Mesenchymal stem cell (in vitro differentiated cells and primary cell): ENCODE data around the gene TIMM23B.
"Not testable (repeated sequence)": the region's sequence is repeated elsewhere in the genome, so short reads cannot be mapped to it uniquely, and the experiment has no call there.

ENCODE experiments used
- DNase-seq: peaks from one replicate; pipeline ENCODE4 v3.0.0-alpha.2; 2013
- H2AFZ ChIP-seq: one replicate; pipeline ENCODE4 v1.6.1; 2013; ENCODE audit warnings: low read depth, mild to moderate bottlenecking, control low read depth, inconsistent platforms, low read length, moderate library complexity
- H2AK5ac ChIP-seq: 2 replicates; pipeline ENCODE4 v1.6.1; 2013; ENCODE audit warnings: low read length, moderate library complexity, mild to moderate bottlenecking, inconsistent platforms; ENCODE audit not compliant: severe bottlenecking
- H2BK120ac ChIP-seq: one replicate; pipeline ENCODE4 v1.6.1; 2013; ENCODE audit warnings: low read depth, mild to moderate bottlenecking, inconsistent platforms, low read length, moderate library complexity
- H2BK12ac ChIP-seq, 2 experiments: one replicate each; pipeline ENCODE4 v1.6.1; 2013; ENCODE audit warnings: inconsistent platforms in 2 of 2, low read length in 2 of 2, mild to moderate bottlenecking in 2 of 2, moderate library complexity in 2 of 2, control low read depth in 1 of 2
- H2BK15ac ChIP-seq: one replicate; pipeline ENCODE4 v1.6.1; 2013; ENCODE audit warnings: mild to moderate bottlenecking, low read depth, inconsistent platforms; ENCODE audit not compliant: poor library complexity, severe bottlenecking
- H2BK5ac ChIP-seq: 2 replicates; pipeline ENCODE4 v1.6.1; 2013; ENCODE audit warnings: low read depth, mild to moderate bottlenecking, low read length, control low read depth, inconsistent platforms; ENCODE audit not compliant: poor library complexity, severe bottlenecking
- H3K14ac ChIP-seq, 2 experiments: one replicate each; pipeline ENCODE4 v1.6.1; 2013; ENCODE audit warnings: inconsistent platforms in 2 of 2, low read length in 2 of 2, control low read depth in 1 of 2, mild to moderate bottlenecking in 1 of 2, moderate library complexity in 1 of 2
- H3K18ac ChIP-seq, 2 experiments: one replicate each; pipeline ENCODE4 v1.6.1; 2013; ENCODE audit warnings: inconsistent platforms in 2 of 2, low read length in 2 of 2, control low read depth in 1 of 2, low read depth in 1 of 2, mild to moderate bottlenecking in 1 of 2
- H3K23ac ChIP-seq, 2 experiments: one replicate each; pipeline ENCODE4 v1.6.1; 2013; ENCODE audit warnings: inconsistent platforms in 2 of 2, low read length in 2 of 2, mild to moderate bottlenecking in 2 of 2, moderate library complexity in 2 of 2, control low read depth in 1 of 2
- H3K27ac ChIP-seq: 2 replicates; pipeline ENCODE4 v1.5.1; 2013; ENCODE audit warnings: mild to moderate bottlenecking, moderate library complexity, low read length, control low read depth, inconsistent platforms; ENCODE audit not compliant: poor library complexity, severe bottlenecking
- H3K27me3 ChIP-seq, 2 experiments: 2 replicates each; pipeline versions ENCODE4 v1.6.1 to v1.7.0; 2013; ENCODE audit warnings: low read length in 2 of 2, mild to moderate bottlenecking in 2 of 2, moderate library complexity in 2 of 2, control low read depth in 1 of 2, inconsistent platforms in 1 of 2; ENCODE audit not compliant: control insufficient read depth in 1 of 2, insufficient read depth in 1 of 2
- H3K36me3 ChIP-seq, 2 experiments: 2 replicates each; pipeline versions ENCODE4 v1.6.1 to v1.7.0; 2013; ENCODE audit warnings: low read length in 2 of 2, control low read depth in 1 of 2, inconsistent platforms in 1 of 2, low read depth in 1 of 2, mild to moderate bottlenecking in 1 of 2; ENCODE audit not compliant: insufficient read depth in 2 of 2, control insufficient read depth in 1 of 2
- H3K4ac ChIP-seq, 2 experiments: one replicate each; pipeline ENCODE4 v1.6.1; 2013; ENCODE audit warnings: inconsistent platforms in 2 of 2, low read length in 2 of 2, mild to moderate bottlenecking in 2 of 2, moderate library complexity in 2 of 2, control low read depth in 1 of 2, low read depth in 1 of 2
- H3K4me1 ChIP-seq: 2 replicates; pipeline ENCODE4 v1.6.1; 2013; ENCODE audit warnings: low read depth, low read length, control low read depth; ENCODE audit not compliant: control insufficient read depth, insufficient read depth
- H3K4me2 ChIP-seq: 2 replicates; pipeline ENCODE4 v1.6.1; 2013; ENCODE audit warnings: low read length, mild to moderate bottlenecking, inconsistent platforms; ENCODE audit not compliant: poor library complexity, severe bottlenecking
- H3K4me3 ChIP-seq, 2 experiments: 2 replicates each; pipeline versions ENCODE4 v1.5.1 to v1.7.0; 2013; ENCODE audit warnings: low read length in 2 of 2, mild to moderate bottlenecking in 2 of 2, control low read depth in 1 of 2, low read depth in 1 of 2; ENCODE audit not compliant: insufficient read depth in 1 of 2
- H3K79me1 ChIP-seq: replicated peaks from 2 replicates; pipeline ENCODE4 v1.6.1; 2013; ENCODE audit warnings: mild to moderate bottlenecking, control low read depth, low read length, inconsistent platforms; ENCODE audit not compliant: poor library complexity, severe bottlenecking
- H3K9ac ChIP-seq: 2 replicates; pipeline ENCODE4 v1.7.0; 2013; ENCODE audit warnings: mild to moderate bottlenecking, low read length, moderate library complexity
- H3K9me3 ChIP-seq: 2 replicates; pipeline ENCODE4 v1.7.0; 2013; ENCODE audit warnings: mild to moderate bottlenecking, low read length; ENCODE audit not compliant: control insufficient read depth
- H4K8ac ChIP-seq: one replicate; pipeline ENCODE4 v1.6.1; 2013; ENCODE audit warnings: inconsistent platforms, mild to moderate bottlenecking, low read length, moderate library complexity
- H4K91ac ChIP-seq: one replicate; pipeline ENCODE4 v1.6.1; 2013; ENCODE audit warnings: mild to moderate bottlenecking, low read length, inconsistent platforms
- WGBS: methylation state at CpG from one replicate; pipeline ENCODE4 v1.1.7; 2013; ENCODE audit warnings: mixed read lengths; 5-methylcytosine and 5-hydroxymethylcytosine counted together

The TIMM23B gene

GRCh38 chr10:49922041-49922440 lies 19.8 kb upstream of the TIMM23B start:
- H3K9ac ChIP-seq, H3K4me1 ChIP-seq, H3K79me1 ChIP-seq, H2AK5ac ChIP-seq, DNase-seq, H3K27me3 ChIP-seq, H4K8ac ChIP-seq, H2AFZ ChIP-seq, H4K91ac ChIP-seq, H3K27ac ChIP-seq, H3K4me3 ChIP-seq, H3K18ac ChIP-seq, H3K23ac ChIP-seq, H3K36me3 ChIP-seq, H2BK12ac ChIP-seq, H3K4me2 ChIP-seq, H2BK15ac ChIP-seq, H3K9me3 ChIP-seq, H2BK120ac ChIP-seq, H2BK5ac ChIP-seq, H3K4ac ChIP-seq, H3K14ac ChIP-seq: not testable (repeated sequence)
- no CpG with 5 or more reads among the region's 4 CpGs for WGBS

GRCh38 chr10:49923572-49923971 lies 18.3 kb upstream of the TIMM23B start:
- not testable (repeated sequence) for H2BK15ac ChIP-seq, H2BK120ac ChIP-seq, H2BK12ac ChIP-seq, H3K9me3 ChIP-seq, H2AK5ac ChIP-seq, H3K4me2 ChIP-seq, H4K8ac ChIP-seq, H3K36me3 ChIP-seq, H3K18ac ChIP-seq, H2BK5ac ChIP-seq, H3K23ac ChIP-seq, H3K27ac ChIP-seq, DNase-seq, H2AFZ ChIP-seq, H3K4me3 ChIP-seq, H3K27me3 ChIP-seq, H3K79me1 ChIP-seq, H3K4ac ChIP-seq, H3K4me1 ChIP-seq, H3K14ac ChIP-seq, H3K9ac ChIP-seq, H4K91ac ChIP-seq
- WGBS = no CpG with 5 or more reads among the region's 4 CpGs

GRCh38 chr10:49931276-49931675 lies 10.6 kb upstream of the TIMM23B start:
- H4K91ac ChIP-seq, H3K27me3 ChIP-seq, H3K18ac ChIP-seq, H3K27ac ChIP-seq, H3K4ac ChIP-seq, H2AFZ ChIP-seq, H4K8ac ChIP-seq, H2BK120ac ChIP-seq, H3K4me2 ChIP-seq, H3K79me1 ChIP-seq, H3K23ac ChIP-seq, DNase-seq, H3K36me3 ChIP-seq, H2BK5ac ChIP-seq, H3K9me3 ChIP-seq, H3K4me3 ChIP-seq, H2BK12ac ChIP-seq, H3K14ac ChIP-seq, H3K9ac ChIP-seq, H3K4me1 ChIP-seq, H2AK5ac ChIP-seq, H2BK15ac ChIP-seq: not testable (repeated sequence)
- WGBS = 100% methylated on average over 2 of the region's 5 CpGs

- not testable (repeated sequence) for H2AK5ac ChIP-seq, H3K9me3 ChIP-seq, H3K14ac ChIP-seq, H2BK120ac ChIP-seq, H3K27me3 ChIP-seq, H2BK15ac ChIP-seq, H2BK5ac ChIP-seq, H3K4me1 ChIP-seq, H3K79me1 ChIP-seq, DNase-seq, H3K36me3 ChIP-seq, H3K23ac ChIP-seq, H2BK12ac ChIP-seq, H4K8ac ChIP-seq, H3K18ac ChIP-seq, H3K27ac ChIP-seq, H2AFZ ChIP-seq, H3K9ac ChIP-seq, H4K91ac ChIP-seq, H3K4me3 ChIP-seq, H3K4ac ChIP-seq, H3K4me2 ChIP-seq
- WGBS = no CpG with 5 or more reads among the region's 7 CpGs
Observed at GRCh38 chr10:49931959-49932728, 9.7 kb upstream of the TIMM23B start.
